GM19455 (cell line): ENCODE data around the gene NCDN.

ENCODE experiments used
- ATAC-seq: cut with Tn5 transposase; IDR thresholded peaks from one replicate; pipeline ENCODE4 v1.9.1; 2021; ENCODE audit not compliant: unreplicated experiment

The NCDN gene

DNA sequence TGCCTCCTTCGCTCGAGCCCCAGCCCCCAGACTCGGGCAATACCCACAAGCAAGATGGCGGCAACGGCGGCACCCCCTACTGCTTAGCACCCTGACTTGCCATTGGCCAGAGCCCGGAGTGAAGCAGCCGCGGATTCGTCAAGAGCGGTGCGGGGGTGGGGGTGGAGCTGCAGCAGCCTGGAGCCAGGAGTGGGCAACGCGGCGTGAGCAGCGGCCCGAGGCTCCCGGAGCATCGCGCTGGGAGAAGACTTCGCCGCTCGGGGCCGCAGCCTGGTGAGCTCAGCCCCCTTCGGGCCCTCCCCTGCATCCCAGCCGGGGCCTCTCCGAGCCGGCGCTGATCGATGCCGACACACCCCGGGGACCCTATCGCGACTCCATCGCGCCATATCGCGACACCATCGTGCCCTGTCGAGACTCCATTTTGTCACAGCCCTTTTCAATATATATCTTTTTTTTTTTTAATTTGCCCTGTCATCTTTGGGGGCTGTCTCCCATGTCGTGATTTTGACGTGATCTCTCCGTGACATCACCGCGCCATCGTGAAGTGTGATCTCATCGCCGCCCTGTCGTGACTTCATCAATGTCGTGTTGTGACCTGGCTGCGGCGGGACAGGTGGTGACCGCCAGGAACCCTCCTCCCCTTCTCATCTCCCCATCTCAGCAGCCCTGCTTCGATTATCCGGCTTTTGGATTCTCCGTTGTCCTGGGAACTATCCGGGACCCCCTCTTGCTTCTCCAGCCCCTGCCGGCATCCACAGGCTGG lies at the start of gene NCDN:
NCDN (plus strand) TSS at position 189 of the 763 bp plus-strand sequence; CDS start at position 581, 392 bp downstream.
- peak; percentile 82 for ATAC-seq

- no peak for ATAC-seq
Observed at GRCh38 chr1:35507947-35508346, 49.7 kb upstream of the NCDN start.

GRCh38 chr1:35509558-35509957 lies 48.0 kb upstream of the NCDN start:
- ATAC-seq = no peak

GRCh38 chr1:35511305-35511704 lies 46.3 kb upstream of the NCDN start:
- no peak for ATAC-seq

GRCh38 chr1:35518183-35518582 lies 39.4 kb upstream of the NCDN start:
- no peak for ATAC-seq

- no peak for ATAC-seq
Observed at GRCh38 chr1:35519432-35519831, 38.2 kb upstream of the NCDN start.

GRCh38 chr1:35524106-35524505 lies 33.5 kb upstream of the NCDN start:
- ATAC-seq = no peak

GRCh38 chr1:35530168-35530567 lies 27.4 kb upstream of the NCDN start:
- no peak for ATAC-seq

- ATAC-seq = no peak
Observed at GRCh38 chr1:35530946-35531345, 26.7 kb upstream of the NCDN start.

GRCh38 chr1:35531368-35531767 lies 26.2 kb upstream of the NCDN start:
- ATAC-seq = no peak

GRCh38 chr1:35532497-35533223 lies 24.9 kb upstream of the NCDN start:
- no peak for ATAC-seq

DNA sequence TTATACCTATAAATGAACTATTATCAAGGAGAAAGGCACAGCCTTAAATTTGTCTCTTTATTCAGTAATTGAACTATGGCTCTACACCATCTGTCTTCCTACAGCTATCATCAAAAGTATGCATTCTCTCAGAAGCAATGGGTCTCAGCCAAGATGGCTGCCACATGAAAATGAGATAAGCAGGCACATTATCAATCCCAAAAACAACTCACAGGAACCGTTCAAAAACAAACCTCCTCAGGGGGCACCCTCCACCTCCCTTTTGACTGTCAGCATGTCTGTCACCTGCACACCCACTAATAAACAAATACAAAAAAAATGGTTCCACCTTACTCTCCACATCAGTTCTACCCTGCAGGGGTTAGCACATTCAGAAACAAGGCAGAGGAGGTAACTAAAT lies 24.0 kb upstream of the NCDN start:
- no peak for ATAC-seq

DNA sequence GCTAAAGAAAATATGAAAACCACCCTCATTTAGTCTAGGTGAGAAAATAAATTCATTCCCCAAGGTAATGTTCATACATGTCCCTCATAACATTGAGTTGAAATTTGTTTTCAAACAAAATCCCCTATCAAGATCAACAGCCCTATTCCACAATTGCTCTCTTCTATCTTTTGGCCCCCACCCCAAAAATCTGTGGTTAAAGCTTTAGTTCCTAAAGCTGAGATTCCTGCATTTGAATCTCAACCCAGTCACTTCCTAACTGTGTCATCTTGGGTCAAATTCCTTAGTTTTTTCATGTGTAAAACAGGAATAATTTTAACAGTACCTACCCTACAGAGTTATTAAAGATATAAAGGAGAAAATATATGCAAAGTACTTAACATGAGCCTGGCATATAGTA lies 22.4 kb upstream of the NCDN start:
- ATAC-seq = no peak

DNA sequence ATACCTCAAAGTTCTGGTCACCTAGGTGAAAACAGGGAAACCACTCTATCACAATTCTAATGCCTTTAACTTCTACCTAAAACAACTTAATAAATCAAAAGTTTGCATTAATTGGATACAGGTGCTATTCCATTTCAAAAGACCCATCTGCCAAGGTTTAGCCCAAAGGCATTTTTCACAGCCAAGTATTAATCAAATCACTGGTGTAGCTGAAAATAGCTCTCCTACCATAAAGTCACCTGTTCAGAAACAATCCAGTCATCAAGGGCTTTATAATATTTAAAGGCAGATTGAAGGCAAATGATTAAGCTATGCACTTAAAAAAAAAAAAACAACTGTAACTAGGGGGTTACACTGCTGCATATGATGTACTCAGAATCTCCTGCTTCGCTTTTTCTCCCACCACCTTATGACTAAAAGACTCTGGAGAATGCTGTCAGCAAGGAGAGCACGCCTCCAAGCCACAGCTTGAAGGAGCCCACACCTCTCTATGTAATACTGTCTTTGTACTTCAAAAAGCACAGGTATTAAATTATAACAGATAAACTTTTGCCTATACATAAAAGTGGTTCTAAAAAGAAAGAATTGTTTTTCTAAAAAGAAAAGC lies 20.9 kb upstream of the NCDN start:
- no peak for ATAC-seq

DNA sequence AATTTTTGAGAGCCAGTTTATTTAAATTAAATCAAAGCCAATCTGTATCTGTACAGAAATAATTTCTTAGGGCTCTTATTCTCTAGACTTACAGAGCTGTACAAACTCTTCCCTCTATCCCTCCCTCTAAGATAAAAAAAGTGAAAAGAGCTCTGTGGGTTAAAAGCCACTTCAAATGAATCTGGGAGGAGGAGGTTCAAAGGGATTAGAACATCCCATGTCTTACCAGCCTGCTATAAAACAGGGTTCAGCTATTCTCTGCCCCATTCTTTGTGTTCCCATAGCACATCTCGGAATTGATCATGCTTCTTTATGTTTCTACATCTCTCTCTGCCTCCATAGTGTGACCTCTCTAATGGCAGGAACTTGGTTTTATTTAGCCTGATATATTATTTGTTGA lies 19.8 kb upstream of the NCDN start:
- no peak for ATAC-seq

GRCh38 chr1:35539073-35539823 lies 18.4 kb upstream of the NCDN start:
- ATAC-seq = no peak

GRCh38 chr1:35539824-35540261 lies 17.8 kb upstream of the NCDN start:
- ATAC-seq = no peak

GRCh38 chr1:35544976-35545375 lies 12.6 kb upstream of the NCDN start:
- no peak for ATAC-seq

GRCh38 chr1:35546614-35547013 lies 11.0 kb upstream of the NCDN start:
- ATAC-seq = no peak

- ATAC-seq = no peak
Observed at GRCh38 chr1:35553851-35554250, 3.7 kb upstream of the NCDN start.
